Breast epithelium (tissue), 3 donors: ENCODE measurements around the gene SERTAD4.

Source experiments
- CTCF ChIP-seq, 3 donors: fragments of 450-650 bp; IDR thresholded peaks; one replicate each; pipeline ENCODE4 v1.5.1; 2016 to 2017; ENCODE audit warnings: antibody characterized with exemption in 3 of 3, mild to moderate bottlenecking in 3 of 3, moderate library complexity in 3 of 3
- POLR2A ChIP-seq: fragments of 450-650 bp; IDR thresholded peaks from one replicate; pipeline ENCODE4 v1.6.1; 2016; ENCODE audit warnings: antibody characterized with exemption, mild to moderate bottlenecking, moderate library complexity

DNA sequence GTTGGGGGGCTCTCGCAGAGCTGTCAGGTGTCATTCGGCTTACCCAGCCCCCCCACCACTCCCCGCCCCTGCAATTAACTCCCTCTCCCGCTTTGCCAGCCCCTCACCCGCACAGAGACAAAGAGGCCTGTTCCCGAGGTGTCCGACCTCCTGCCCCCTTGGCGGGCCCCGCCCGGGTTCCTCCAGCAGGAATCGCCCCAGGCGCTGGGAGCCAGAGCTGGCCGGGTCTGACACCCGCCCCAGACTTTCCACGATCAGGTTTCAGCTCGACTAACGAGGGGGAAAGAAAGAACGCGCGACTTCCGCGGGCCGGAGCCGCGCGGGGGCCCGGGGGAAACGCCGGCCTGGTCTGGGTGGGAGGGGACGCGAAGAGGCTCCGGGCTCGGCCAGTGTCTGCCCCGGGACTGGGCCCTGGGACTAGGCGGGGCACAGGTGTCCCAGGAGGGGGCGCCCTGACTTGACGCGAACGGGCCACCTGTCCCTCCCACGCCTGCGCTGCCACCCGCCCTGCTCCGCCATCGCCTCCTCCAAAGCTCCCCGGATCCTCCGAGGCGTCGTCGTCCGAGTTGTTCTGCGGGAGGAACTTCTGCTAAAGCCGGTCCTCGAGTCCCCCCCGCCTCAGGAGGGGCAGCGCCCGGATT, 59.8 kb downstream of the SERTAD4 start:
- TF ChIP-seq CTCF (IDR thresholded peaks at IDR 0.05): peak in 1 of 3 donors; percentile 15
- TF ChIP-seq POLR2A: no peak
